Measurements from ENCODE around the gene PCNX2.

PCNX2 gene

DNA sequence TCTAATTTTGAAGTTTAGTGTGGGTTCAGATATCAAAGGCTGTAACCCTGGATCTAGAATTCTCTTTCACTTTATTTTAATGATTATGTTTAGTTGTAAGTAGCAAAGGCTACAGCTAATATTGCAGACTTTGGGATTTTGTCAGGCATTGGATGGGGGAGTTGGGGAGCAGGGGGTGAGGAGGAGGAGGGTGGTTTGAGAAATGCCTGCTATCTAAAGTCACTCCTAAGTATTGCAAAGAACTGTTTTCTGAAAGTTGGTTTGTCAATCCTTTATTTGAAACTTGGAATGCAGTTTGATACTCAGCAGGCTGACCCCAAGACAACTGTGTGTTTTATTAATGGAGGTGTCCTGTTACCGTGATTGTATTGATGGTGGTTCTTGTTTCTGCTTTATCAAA is 343.9 kb downstream of the PCNX2 start:
- Histone ChIP-seq H3K9me2 (replicated peaks; ENCODE audit: low read depth, low read length) (no peaks in the 10 kb centered on the region), H3K27me3 (ENCODE audit: insufficient read depth, low read length, poor library complexity, severe bottlenecking) (no peaks in the 10 kb centered on the region), H3K9ac (ENCODE audit: low read depth, low read length, poor library complexity, severe bottlenecking) (peak overlapping the region; percentile 90), H3F3A (ENCODE audit: low read depth) (no peaks in the 10 kb centered on the region), H3K36me3 (ENCODE audit: insufficient read depth, low read length) (no peaks in the 10 kb centered on the region; the same call in 1 of the 2 replicates), H3K4me2 (ENCODE audit: low read depth, low read length, poor library complexity, severe bottlenecking) (peak overlapping the region; percentile 93), H2AFZ (ENCODE audit: low read length) (no peak overlapping the region), H4K20me1 (ENCODE audit: insufficient read depth, low read length, poor library complexity, severe bottlenecking) (peaks cover 3% of the 10 kb centered on the region), H3K9me3 (ENCODE audit: insufficient read depth, low read depth, low read length) (no peaks in the 10 kb centered on the region), H3K4me1 (ENCODE audit: insufficient read depth, low read length, poor library complexity, severe bottlenecking) (peaks cover 51% of the 10 kb centered on the region), H3K79me2 (ENCODE audit: insufficient read depth, low read length) (peaks cover 51% of the 10 kb centered on the region), H3K4me3 (ENCODE audit: low read length, poor library complexity, severe bottlenecking) (peak overlapping the region; percentile 78)
- TF ChIP-seq EZH2phosphoT487 (IDR thresholded peaks at IDR 0.05; ENCODE audit: borderline replicate concordance): no peak

DNA sequence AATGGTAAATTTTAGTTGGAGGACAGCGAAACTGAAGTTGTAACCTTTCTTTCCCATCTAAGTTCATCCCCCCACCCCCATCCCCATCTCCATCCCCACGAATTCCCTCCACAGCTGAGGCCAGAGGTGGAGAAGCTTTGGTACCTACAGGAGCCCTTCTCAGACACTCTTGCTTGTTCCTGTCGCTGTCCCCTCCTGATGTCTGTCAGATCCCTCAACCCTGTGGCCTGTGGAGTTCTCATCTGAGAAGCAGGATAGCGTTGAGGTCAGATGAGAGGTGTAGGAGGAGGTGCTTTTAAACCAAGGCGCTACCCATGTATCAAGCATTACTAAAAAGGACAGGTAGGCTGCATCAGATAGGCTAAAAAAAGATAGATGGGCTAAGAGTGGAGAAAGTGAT is 344.3 kb downstream of the PCNX2 start:
- Histone ChIP-seq H3F3A (ENCODE audit: low read depth) (no peaks in the 10 kb centered on the region), H3K9ac (ENCODE audit: low read depth, low read length, poor library complexity, severe bottlenecking) (peak overlapping the region; percentile 90), H3K9me3 (ENCODE audit: insufficient read depth, low read depth, low read length) (no peaks in the 10 kb centered on the region), H2AFZ (ENCODE audit: low read length) (no peak overlapping the region), H3K9me2 (replicated peaks; ENCODE audit: low read depth, low read length) (no peaks in the 10 kb centered on the region), H3K27me3 (ENCODE audit: insufficient read depth, low read length, poor library complexity, severe bottlenecking) (no peaks in the 10 kb centered on the region), H3K4me3 (ENCODE audit: low read length, poor library complexity, severe bottlenecking) (peak overlapping the region; percentile 78), H4K20me1 (ENCODE audit: insufficient read depth, low read length, poor library complexity, severe bottlenecking) (peaks cover 3% of the 10 kb centered on the region), H3K36me3 (ENCODE audit: insufficient read depth, low read length) (no peaks in the 10 kb centered on the region; the same call in 1 of the 2 replicates), H3K4me1 (ENCODE audit: insufficient read depth, low read length, poor library complexity, severe bottlenecking) (peaks cover 48% of the 10 kb centered on the region), H3K4me2 (ENCODE audit: low read depth, low read length, poor library complexity, severe bottlenecking) (peak overlapping the region; percentile 93), H3K79me2 (ENCODE audit: insufficient read depth, low read length) (peaks cover 51% of the 10 kb centered on the region)
- TF ChIP-seq EZH2phosphoT487 (IDR thresholded peaks at IDR 0.05; ENCODE audit: borderline replicate concordance): no peak
- TF ChIP-seq, protein P1, sequence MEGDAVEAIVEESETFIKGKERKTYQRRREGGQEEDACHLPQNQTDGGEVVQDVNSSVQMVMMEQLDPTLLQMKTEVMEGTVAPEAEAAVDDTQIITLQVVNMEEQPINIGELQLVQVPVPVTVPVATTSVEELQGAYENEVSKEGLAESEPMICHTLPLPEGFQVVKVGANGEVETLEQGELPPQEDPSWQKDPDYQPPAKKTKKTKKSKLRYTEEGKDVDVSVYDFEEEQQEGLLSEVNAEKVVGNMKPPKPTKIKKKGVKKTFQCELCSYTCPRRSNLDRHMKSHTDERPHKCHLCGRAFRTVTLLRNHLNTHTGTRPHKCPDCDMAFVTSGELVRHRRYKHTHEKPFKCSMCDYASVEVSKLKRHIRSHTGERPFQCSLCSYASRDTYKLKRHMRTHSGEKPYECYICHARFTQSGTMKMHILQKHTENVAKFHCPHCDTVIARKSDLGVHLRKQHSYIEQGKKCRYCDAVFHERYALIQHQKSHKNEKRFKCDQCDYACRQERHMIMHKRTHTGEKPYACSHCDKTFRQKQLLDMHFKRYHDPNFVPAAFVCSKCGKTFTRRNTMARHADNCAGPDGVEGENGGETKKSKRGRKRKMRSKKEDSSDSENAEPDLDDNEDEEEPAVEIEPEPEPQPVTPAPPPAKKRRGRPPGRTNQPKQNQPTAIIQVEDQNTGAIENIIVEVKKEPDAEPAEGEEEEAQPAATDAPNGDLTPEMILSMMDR (conservative IDR thresholded peaks at IDR 0.05; ENCODE audit: low read length): no peak

DNA sequence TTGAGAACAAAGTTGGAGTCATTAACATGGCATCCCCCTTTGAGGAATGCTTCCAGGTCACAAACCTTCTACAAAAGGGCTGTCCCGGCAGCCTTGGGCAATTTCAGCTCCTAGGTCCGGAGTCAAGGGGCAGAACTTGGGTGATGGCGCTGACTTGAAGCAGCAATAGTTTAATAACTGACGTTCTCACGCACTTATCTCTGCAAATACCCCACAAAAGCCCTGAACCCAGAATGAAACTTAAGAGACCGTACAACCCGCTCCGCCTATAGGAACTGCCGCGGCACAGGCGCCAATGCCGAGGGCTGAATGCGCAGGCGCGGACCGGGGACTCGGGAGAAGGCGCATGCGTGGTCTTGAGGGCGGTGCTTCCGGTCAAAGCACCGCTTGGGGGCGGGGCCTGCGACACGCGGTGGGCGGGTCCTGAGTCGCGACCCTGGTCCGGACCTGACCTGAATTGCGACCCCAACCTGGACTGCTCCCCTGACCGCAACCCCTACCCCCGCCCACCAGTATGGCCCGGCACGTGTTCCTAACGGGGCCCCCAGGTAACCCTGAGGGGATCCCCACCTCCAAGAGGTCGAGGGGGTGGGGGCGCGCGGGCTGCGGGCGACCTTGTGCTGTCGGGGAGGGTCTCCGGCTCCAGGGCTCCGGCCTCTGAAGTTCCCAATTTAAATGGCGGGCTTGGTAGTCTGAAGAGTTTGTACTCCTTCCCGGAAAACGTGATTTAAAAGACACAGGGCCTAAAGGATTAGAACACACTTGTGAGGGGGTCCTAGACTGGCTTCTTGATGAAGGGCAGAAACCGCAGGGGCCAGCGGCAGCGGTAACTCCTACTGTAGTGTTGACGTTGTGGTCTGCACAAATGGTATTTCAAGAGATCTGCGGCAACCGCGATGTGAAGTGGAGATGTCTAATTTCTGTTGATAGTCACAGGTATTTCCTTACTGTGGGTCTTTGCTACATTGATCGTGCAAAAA is 345.0 kb downstream of the PCNX2 start, which contains the start of gene NTPCR:
NTPCR (plus strand) TSS at position 415 of the 980 bp plus-strand sequence; CDS start at position 515, 100 bp downstream.
- Histone ChIP-seq H2AFZ (ENCODE audit: low read length) (peak within 1 kb of the TSS; percentile 80), H3K36me3 (ENCODE audit: insufficient read depth, low read length) (no peaks in the 10 kb centered on the region), H3K4me1 (ENCODE audit: insufficient read depth, low read length, poor library complexity, severe bottlenecking) (peaks cover 44% of the 10 kb centered on the region), H3K9me3 (ENCODE audit: insufficient read depth, low read depth, low read length) (no peaks in the 10 kb centered on the region), H3K9ac (ENCODE audit: low read depth, low read length, poor library complexity, severe bottlenecking) (peak within 1 kb of the TSS; percentile 90), H3K79me2 (ENCODE audit: insufficient read depth, low read length) (peaks cover 51% of the 10 kb centered on the region), H3K4me2 (ENCODE audit: low read depth, low read length, poor library complexity, severe bottlenecking) (peak within 1 kb of the TSS; percentile 93), H3K9me2 (replicated peaks; ENCODE audit: low read depth, low read length) (no peaks in the 10 kb centered on the region), H4K20me1 (ENCODE audit: insufficient read depth, low read length, poor library complexity, severe bottlenecking) (peaks cover 3% of the 10 kb centered on the region), H3F3A (ENCODE audit: low read depth) (no peaks in the 10 kb centered on the region), H3K27me3 (ENCODE audit: insufficient read depth, low read length, poor library complexity, severe bottlenecking) (no peaks in the 10 kb centered on the region), H3K4me3 (ENCODE audit: low read length, poor library complexity, severe bottlenecking) (peak within 1 kb of the TSS; percentile 78)
- TF ChIP-seq, protein P1 (conservative IDR thresholded peaks at IDR 0.05; ENCODE audit: low read length): no peak
- TF ChIP-seq EZH2phosphoT487 (IDR thresholded peaks at IDR 0.05; ENCODE audit: borderline replicate concordance): no peak

Measured in Loucy (cell line).